Ovary (tissue), 3 donors: ENCODE data around the gene IGFBP6.

ENCODE experiments used
- POLR2A ChIP-seq: fragments of 450-650 bp; IDR thresholded peaks from one replicate; pipeline ENCODE4 v1.6.1; 2017; ENCODE audit warnings: antibody characterized with exemption, mild to moderate bottlenecking, moderate library complexity
- TF ChIP-seq, protein P1 (sequence below), 3 donors: fragments of 450-650 bp in 2 of 3; fragments of 200-600 bp in 1 of 3; IDR thresholded peaks; one replicate each; pipeline versions ENCODE4 v1.5.1 to v1.8.0; 2016 to 2022; ENCODE audit warnings: antibody characterized with exemption in 3 of 3, mild to moderate bottlenecking in 1 of 3
- donor health status: DM: no; HTN: no; CAD: no.

GRCh38 chr12:53048780-53049401 lies 48.6 kb upstream of the IGFBP6 start:
- TF ChIP-seq, protein P1, sequence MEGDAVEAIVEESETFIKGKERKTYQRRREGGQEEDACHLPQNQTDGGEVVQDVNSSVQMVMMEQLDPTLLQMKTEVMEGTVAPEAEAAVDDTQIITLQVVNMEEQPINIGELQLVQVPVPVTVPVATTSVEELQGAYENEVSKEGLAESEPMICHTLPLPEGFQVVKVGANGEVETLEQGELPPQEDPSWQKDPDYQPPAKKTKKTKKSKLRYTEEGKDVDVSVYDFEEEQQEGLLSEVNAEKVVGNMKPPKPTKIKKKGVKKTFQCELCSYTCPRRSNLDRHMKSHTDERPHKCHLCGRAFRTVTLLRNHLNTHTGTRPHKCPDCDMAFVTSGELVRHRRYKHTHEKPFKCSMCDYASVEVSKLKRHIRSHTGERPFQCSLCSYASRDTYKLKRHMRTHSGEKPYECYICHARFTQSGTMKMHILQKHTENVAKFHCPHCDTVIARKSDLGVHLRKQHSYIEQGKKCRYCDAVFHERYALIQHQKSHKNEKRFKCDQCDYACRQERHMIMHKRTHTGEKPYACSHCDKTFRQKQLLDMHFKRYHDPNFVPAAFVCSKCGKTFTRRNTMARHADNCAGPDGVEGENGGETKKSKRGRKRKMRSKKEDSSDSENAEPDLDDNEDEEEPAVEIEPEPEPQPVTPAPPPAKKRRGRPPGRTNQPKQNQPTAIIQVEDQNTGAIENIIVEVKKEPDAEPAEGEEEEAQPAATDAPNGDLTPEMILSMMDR (IDR thresholded peaks at IDR 0.05), result no peak
- TF ChIP-seq POLR2A, result no peak
